NK-92 (cell line): Measurements from ENCODE around the gene SLC25A21.

Source experiments
- DNase-seq: peaks from one replicate; lab custom pipeline; 2025; ENCODE audit not compliant: unreplicated experiment; lab: John Stamatoyannopoulos, UW

The SLC25A21 gene

DNA sequence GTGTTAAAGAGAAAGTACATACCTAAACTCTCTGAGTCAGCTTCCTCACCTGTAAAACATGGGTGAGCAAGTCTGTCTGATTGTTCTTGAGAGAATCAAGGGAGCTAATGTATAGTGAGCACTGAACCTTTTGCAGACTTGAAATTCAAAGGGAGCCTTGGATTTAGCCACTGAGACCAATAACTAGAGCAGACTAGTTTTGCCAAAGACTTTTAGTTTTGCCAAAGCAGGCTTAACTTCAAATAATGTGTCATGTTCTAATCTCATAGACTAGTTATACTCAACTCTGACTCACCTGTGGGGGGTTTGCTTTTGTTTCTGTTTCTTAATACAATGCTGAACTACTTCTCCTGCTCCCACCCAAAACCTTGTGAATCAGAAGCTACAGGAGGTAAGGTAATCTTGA lies 123.7 kb downstream of the SLC25A21 start:
- DNase-seq = no peak

DNA sequence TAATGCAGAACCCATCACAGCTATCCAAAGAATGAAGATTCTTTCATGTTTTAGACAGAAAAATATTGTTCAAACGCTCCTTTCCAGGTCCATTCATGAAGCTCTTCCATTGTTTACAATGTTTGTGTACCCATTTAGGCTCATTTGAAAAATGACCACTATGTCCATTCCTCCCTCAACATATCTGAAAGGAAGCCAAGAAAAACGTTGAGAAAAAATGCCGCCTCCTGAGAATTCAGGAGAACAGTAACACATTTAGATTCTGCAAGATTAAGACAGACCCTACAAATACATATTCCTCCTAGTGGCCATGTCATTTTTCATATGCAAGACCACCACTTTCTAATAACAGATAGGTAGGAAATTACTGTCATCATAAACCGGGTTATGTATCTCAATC lies 124.4 kb downstream of the SLC25A21 start:
- no peak for DNase-seq

DNA sequence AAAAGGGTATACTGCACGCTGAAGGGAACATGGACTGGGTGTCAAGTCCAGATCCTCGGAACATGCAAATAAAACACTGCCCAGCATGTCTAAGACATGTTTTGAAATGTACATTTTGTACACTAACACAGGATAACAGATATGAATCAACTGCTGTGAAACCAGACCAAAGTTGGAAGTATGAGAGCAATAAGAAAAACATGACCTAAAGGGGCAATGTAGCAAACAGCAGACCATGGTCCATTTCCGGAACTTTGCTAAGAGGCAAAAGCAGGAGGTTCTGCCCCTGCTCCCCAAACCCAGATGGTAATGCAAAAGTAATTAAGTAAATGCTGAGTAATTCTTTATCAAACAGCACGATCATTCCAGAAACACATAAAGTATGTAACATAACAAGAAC lies 125.2 kb downstream of the SLC25A21 start:
- no peak for DNase-seq

DNA sequence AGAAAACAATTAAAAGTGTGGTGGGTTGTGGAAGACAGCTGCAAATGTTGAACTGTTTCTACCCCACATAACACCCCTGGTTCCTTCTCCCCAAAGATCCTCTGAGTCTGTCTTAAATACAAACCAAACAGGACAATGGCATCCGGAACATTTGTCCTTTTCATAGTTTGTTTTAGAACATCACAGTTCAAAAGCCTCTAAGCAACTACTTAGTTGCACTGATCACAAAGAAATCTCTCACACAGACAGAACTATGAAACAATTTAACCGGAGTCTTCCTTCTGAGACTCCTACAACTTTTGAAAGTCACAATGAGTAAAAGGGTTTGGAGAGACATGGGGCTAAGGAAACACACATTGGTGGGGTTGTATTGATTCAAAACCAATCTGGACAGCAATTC lies 125.6 kb downstream of the SLC25A21 start:
- no peak for DNase-seq

DNA sequence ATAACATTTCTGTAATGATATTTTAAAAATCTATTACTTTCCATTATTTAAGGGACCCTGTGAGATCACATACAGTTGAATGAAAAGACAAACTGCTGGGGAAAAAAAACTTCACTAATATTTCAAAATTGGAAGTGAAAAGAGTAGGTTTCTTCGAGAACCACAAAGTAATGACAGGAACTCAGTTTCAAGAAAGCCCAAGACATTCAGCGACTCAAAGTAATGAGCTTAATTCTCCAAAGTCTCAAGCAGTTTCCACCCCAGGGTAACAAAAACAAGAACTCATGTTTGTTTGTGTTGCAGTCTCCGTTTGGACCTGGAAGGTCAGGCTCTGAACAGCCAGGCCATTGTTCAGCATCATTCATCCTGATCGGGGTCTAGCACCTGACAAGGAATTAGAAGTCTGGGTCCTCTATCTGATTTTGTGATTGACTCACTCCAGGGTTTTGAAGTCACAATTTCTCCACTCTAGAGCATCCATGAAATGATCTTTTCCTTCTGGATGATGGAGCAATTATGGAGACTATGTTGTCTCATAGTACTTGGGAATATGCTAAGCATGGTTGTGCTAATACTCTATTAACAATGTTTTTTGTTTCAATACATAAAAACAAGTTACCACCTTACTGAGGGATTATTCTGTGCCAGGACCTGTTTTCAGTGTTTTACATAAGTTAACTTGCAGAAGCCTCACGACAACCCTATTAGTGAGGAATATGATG lies 126.9 kb downstream of the SLC25A21 start:
- DNase-seq = no peak

DNA sequence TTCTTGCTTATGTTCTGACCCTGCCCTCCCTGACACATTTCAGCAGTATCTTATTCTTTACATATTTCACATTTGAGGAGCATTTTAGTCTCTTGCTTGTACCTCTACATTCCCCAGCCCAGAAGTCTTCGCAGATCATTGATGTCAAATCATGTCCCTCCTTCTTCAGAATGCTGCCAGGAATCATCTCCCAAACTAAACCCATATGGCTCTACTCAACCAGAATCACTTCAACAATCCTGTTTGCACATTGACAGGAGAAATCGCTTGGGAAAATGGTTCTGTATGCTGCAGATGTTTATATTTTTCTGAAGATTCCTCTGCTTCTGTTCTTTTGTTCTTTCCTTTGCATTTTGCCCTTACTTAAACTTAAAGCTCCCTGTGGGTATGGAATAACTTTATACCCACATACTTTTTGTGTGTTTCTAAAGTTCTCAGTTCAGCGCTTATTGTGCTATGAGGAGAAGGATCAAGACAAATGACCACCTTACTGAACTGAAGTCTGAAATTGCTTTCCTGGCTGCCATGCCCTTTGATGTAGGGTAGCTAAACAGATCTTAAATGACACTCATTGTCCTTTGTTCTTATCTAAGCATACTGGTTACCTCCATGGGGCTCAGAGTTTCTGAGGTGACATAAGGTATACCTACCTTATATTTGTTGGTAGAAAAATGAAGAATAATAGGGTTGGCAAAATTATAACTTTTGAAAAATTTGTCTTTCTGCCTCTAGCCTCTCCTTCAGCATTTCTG lies 134.6 kb downstream of the SLC25A21 start:
- no peak for DNase-seq

DNA sequence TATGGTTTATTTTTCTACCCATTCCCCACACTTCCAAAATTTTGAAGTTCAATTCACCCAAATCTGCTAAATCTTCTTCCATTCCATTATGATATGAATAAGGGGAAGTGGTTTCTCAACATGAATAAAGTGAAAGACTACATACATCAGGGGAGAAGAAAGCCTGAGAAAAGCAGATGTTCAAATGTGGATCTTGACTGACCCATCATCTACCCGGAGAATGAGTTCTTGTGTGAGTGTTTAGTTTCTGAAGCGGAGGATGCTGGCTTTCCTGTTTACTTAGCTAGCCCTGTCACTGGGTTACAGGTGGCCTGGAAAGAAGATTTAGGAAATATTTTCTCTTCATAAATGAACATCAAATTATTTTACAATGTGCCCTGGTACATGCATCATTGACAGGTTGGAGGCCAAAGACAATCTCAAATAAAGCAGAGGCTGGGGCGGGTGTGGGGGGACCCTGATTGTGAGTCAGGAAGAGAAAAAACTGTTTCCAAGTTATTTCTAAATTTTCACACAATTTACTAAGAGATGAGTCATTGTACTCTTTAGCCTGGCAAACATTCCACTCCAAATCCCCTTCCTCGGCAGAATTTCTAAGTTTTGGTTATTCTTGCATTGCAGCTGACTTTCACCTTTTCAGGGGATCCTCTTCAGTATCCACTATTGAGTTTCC lies 135.6 kb downstream of the SLC25A21 start:
- DNase-seq = no peak

DNA sequence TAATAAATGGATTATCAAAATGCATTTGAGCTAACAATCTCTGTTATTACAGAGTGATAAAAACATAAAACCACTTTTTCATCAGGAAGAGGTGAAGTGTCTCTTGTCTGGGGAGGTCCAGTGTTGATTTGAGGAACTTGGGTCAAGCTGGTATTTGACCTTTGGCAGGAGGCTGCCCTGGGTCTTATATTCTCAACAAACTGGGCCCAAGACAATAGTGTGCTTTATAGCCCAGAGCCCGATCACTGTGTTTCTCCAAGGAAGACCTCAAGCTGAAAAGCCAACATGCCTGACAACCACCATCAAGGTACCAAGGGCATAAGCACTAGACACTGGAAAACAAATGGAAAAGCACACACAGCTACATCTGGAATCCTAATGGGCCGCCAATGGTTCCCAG lies 137.0 kb downstream of the SLC25A21 start:
- no peak for DNase-seq

DNA sequence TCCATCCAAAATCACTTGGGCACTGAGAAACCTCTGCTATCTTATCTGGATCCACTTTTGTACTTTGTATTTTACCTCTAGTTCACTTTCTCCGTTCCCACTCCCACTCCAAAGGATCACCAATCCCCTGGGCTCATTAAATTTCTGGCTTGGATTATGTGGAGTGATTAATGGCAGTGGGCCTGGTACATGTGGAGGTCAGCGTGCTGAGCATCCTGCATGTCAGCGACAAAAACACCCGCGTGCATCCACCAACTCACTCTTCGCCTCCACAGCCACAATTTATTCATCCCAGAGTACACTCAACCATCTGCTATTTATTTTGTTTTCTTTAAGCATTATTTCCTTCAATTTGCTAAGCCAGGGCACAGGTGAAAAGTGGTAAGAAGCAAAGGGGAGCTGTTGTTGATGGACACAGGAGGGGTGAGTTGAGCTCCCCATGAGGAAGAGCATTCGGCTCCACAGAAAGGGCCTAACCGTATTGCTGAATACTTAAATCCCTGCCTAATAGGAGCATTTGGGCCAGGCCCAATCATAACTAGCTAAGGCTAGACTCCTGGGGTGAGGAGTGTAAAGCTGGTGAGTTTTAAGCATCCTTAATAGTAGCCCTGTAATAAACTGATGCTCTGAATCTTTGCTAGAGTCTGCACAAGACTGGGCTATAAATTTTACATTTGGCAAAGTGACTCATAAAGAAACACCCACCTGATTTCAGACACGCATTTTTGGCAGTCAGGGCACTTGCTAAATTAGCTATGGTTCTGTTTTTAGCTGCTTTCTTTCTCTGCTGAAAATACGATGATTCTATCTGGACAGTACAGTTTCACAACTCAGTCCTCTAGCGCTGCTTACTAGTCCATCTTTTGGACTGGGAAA lies 137.8 kb downstream of the SLC25A21 start:
- DNase-seq = no peak

DNA sequence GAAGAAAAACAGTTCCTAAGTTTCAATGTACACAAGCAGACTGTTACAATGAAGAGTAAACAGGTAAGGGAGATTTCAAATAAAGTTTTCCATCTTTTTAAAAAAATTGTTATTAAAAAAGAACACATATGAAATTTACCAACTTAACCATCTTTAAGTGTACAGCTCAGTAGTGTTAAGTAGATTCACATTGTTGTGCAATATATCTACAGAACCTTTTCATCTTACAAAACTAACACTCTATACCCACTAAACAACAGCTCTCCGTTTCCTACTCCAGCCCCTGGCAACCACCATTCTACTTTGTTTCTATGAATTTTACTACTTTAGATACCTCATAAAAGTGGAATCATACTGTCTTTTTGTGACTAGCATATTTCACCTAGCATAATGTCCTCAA lies 139.5 kb downstream of the SLC25A21 start:
- no peak for DNase-seq

DNA sequence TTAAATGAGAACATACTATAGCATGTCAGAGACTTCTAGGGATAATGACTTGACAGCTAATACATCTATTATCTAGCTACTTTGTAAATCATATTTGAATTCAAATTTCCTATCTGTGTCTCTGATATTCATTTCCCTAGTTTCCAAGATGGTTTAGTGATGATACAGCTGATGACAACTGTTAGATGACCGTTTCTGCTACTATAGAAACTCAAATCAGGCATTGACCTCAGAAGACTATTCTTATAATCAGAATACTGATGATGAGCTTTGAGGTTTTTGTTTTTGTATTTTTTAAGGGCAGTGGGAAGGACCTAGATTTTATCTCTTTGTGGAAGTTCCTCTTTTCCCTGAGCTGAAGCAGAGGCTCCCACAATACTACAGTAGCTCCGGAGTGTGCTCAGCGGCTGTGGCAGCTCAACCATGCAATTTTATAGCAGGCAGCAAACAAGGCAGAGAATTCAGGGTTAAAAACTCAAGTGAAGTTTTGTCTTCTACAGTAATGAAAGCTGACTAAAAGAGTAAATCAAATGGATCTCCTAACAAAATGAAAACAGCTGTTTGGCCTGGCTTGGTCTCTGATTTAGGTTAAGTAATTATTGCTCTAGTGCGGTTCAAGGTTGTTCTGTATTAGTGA lies 145.1 kb downstream of the SLC25A21 start:
- DNase-seq = no peak

DNA sequence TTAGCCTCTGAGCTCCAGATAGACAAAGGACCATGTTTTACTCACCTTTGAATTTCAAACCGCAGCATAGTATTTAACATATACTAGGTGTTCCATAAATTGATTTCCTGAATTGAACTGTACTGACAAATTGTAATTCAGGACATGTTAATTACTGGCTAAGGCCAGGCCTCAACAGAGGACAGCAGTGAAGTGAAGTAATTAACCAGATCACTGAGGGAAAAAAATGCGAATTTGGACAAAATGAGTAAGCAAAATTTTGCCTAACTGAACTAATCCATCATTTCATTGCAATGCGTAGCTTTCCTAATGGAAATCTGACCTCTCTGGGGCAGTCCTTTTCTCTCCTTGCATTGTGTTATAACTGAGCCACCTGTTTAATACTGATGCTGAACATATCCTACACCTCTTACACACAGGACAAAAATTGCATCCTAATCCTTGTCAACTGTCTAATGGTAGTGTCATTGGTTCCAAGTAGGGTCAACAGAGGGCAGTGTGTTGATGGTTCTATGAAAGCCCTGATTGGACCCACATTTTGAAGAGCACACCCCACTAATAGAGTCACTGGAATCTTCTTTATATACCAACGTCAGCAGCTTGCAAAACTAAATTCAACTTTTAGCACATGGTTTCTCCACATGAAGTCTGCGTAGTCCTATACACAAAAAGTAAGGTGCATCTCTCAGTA lies 148.4 kb downstream of the SLC25A21 start:
- DNase-seq = no peak

DNA sequence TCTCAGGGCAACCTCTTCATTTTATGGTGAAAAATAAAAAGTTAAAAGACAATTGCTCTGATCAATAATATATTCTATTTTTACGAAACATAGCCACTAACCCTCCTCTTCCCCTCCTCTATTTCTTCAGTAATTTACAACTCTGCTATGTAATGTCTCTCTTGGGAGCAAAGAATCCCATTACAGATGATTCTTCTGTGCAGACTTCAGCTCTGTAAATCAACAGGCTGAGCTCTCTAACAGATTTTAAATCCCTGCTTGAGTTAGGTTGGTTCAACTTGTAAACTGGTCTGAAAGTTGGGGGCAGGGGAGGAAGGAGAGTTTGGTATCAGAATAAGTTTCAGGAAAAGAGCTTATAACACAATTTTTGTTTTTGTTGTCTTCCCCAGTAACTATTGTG lies 151.0 kb downstream of the SLC25A21 start:
- DNase-seq = no peak

DNA sequence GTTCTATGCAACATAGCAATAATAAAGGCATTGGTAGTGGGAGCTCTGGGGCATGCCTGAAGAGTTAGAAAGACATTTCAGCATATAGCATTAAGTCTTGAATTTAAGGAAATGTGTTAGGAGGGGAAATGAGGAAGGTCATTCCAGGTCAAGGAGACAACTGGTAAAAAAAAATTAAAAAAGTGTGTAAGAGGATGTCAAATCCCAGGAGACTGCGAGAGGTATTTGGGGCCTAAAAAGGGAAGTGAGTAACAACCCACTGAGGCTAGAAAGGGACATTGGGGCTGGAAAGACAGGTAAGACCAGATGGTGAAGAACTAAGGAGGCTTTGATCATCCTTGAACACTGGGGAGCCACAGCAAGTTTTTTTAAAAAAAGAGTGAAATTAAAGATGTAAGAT lies 152.9 kb downstream of the SLC25A21 start:
- DNase-seq = no peak

DNA sequence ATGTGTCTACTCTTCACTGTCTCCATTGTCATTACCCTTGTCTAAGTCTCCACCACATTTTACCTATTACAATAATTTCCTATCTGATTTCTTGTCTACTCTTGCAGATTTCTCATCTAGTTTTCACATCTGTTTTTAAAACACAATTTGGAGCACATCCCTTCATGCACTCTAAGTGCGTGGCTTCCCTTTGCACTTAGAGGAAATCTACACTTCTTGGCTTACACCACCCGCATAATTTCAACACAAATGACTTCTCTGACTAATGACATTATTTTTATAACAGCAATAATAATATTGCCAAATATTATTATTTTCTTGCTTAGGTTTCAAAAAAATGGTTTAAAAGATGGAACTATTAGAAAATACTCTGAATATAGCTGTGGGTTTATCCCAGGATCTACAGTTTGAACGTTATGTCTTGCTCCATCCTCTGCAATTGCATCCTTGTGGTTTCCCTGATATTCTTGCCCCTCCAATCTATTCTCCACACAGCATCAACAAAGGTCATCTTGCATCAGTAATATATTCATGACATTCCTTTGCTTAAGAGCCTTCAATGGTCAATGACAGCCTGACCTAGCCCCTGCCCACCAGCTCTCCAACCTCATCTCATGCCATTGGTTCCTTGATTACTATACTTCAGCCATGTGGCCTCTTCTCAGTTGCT lies 153.7 kb downstream of the SLC25A21 start:
- no peak for DNase-seq

DNA sequence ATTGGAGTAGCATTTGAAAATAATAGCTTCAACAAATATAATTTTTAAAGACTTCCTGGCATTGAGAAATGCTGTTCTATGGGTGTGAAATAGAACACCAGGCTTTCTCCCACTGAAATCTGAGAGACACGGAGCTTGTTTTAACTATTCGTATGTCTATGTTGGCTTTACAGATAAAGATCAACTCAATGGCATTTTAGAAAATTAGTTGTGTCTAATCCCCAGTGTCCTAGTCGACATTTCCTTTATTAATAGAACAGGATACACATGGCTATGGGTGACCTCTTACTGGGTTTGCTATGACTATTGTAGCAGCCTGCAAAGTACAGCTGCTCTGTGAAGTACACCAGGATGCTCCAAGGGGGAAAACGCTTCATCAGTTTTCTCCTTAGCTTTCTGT lies 159.3 kb downstream of the SLC25A21 start:
- DNase-seq = no peak

DNA sequence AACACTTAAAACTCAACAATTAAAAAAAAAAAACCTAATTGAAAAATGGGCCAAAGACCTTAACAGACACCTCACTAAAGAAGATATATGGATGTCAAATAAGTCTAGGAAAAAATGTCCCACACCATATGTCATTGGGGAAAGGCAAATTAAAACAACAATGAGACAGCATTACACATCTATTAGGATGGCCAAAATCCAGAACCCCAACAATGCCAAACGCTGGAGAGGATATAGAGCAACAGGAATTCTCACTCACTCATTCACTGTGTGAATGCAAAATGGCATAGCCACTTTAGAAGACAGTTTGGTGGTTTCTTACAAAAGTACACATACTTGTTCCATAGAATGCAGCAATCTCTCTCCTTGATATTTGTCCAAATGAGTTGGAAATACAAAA lies 173.7 kb downstream of the SLC25A21 start:
- DNase-seq = no peak

DNA sequence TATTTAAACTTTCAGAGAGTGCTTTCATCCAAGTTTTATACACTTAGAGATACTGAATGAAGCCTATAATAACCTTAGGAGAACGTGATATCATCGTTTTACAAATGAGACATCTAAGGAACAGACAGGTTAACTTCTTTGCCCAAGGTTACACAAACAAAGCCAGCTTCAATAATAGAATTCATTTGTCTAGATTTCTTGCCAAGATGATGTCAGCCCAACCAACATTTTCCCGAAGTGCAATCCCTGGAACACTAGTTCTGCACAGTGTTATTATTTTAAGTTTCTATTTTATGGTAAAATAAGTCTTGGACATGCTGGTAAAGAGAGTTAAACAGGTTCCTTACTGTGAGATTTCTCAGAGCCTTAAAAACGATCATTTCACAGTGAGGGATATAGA lies 174.6 kb downstream of the SLC25A21 start:
- DNase-seq = no peak

DNA sequence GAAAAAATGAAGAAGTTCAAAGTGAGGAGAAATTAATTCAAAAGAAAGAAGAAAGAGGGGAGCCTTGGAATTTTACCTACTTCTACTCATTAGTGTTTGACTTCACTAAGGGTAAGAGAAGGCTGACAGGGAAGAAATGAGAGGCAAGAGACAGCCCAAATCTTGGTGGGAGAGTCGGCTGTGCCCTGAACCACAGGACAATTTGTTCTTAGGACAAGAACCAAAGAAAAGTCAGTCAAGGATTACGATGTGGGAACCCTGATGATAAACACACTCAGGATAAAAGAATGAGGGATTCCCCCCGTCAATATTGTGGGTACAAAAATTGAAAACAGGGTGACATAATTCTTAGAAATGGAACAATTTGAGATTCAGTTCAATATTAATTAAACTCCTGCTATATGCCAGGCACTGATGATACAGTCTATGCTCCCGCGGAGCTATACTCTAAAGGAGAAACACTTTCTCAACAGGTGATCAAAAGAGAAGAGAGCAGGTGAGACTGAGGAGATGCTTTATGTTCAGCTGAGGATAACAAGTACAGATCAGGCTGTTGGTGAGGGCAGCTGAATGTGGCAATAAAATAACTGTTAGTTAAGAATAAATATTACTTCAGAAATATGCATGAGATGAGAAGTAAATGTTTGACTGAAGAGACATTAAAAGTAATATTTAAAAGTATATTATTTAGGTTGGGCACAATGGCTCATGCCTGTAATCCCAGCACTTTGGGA lies 175.4 kb downstream of the SLC25A21 start:
- no peak for DNase-seq
